ENCODE data around the gene GABRG3. TPM values are rescaled to one million over a fixed set of nuclear protein-coding genes. Genes with fewer than 3 reads are reported as not detected.

The GABRG3 gene
- total RNA-seq, 1 donor from 2014 or later, result not detected

GRCh38 chr15:27438403-27439375 is 467.7 kb downstream of the GABRG3 start:
- Histone ChIP-seq H3K4me1 (no peaks in the 10 kb centered on the region), H3K27me3 (ENCODE audit: low read depth) (no peaks in the 10 kb centered on the region), H3K27ac (no peak overlapping the region), H3K4me3 (no peak overlapping the region), H3K9me3 (peaks cover 4% of the 10 kb centered on the region), H3K36me3 (no peaks in the 10 kb centered on the region)
- TF ChIP-seq CTCF (IDR thresholded peaks at IDR 0.05), result no peak
- no peak for ATAC-seq
- DNase-seq, result no peak
- intact Hi-C loops (cut with DNase I), result no loop called here

- no peaks in the 10 kb centered on the region for H3K36me3 ChIP-seq
- DNase-seq (no peak), ATAC-seq (no peak)
- H3K27ac ChIP-seq, result no peak overlapping the region
- H3K27me3 ChIP-seq (ENCODE audit: low read depth), result no peaks in the 10 kb centered on the region
- no peaks in the 10 kb centered on the region for H3K4me1 ChIP-seq
- no peak overlapping the region for H3K4me3 ChIP-seq
- TF ChIP-seq CTCF (IDR thresholded peaks at IDR 0.05), result no peak
- intact Hi-C loops (cut with DNase I), result no loop called here
- H3K9me3 ChIP-seq, result no peaks in the 10 kb centered on the region
These were observed 470.1 kb downstream of the GABRG3 start for GRCh38 chr15:27441120-27441519.

- H3K9me3 ChIP-seq, result no peaks in the 10 kb centered on the region
These were observed 477.3 kb downstream of the GABRG3 start for GRCh38 chr15:27448234-27448633.

GRCh38 chr15:27448986-27449385 is 478.0 kb downstream of the GABRG3 start:
- ATAC-seq, result no peak

More at GRCh38 chr15:27448234-27448633, 477.3 kb downstream of the GABRG3 start:
- DNase-seq, result no peak
- no peak overlapping the region for H3K27ac ChIP-seq
- no peak for ATAC-seq
- no peak overlapping the region for H3K4me3 ChIP-seq
- no peaks in the 10 kb centered on the region for H3K27me3 ChIP-seq (ENCODE audit: low read depth)
- H3K4me1 ChIP-seq, result no peaks in the 10 kb centered on the region
- TF ChIP-seq CTCF (IDR thresholded peaks at IDR 0.05), result no peak
- H3K36me3 ChIP-seq, result no peaks in the 10 kb centered on the region
- intact Hi-C loops (cut with DNase I), result no loop called here

GRCh38 chr15:27449941-27450340 is 479.0 kb downstream of the GABRG3 start:
- no peak for DNase-seq
- no peak for TF ChIP-seq CTCF (IDR thresholded peaks at IDR 0.05)
- H3K27me3 ChIP-seq (ENCODE audit: low read depth), result no peaks in the 10 kb centered on the region
- no peak for ATAC-seq
- intact Hi-C loops (cut with DNase I), result no loop called here
- no peaks in the 10 kb centered on the region for H3K9me3 ChIP-seq
- H3K4me1 ChIP-seq, result no peaks in the 10 kb centered on the region
- no peak overlapping the region for H3K27ac ChIP-seq
- H3K4me3 ChIP-seq, result no peak overlapping the region
- no peaks in the 10 kb centered on the region for H3K36me3 ChIP-seq

More at GRCh38 chr15:27448986-27449385, 478.0 kb downstream of the GABRG3 start:
- no peak for TF ChIP-seq CTCF (IDR thresholded peaks at IDR 0.05)
- no peak overlapping the region for H3K4me3 ChIP-seq
- no peak overlapping the region for H3K27ac ChIP-seq
- no peaks in the 10 kb centered on the region for H3K36me3 ChIP-seq
- intact Hi-C loops (cut with DNase I), result no loop called here
- DNase-seq, result no peak
- no peaks in the 10 kb centered on the region for H3K4me1 ChIP-seq
- H3K27me3 ChIP-seq (ENCODE audit: low read depth), result no peaks in the 10 kb centered on the region
- H3K9me3 ChIP-seq, result no peaks in the 10 kb centered on the region
